GM18519 (cell line): Measurements from ENCODE around the gene ZFP2.
"Not testable (repeated sequence)": the region's sequence is repeated elsewhere in the genome, so short reads cannot be mapped to it uniquely, and the experiment has no call there.

ENCODE experiments used
- ATAC-seq: cut with Tn5 transposase; IDR thresholded peaks from one replicate; pipeline ENCODE4 v1.9.1; 2021; ENCODE audit warnings: mild to moderate bottlenecking, moderate library complexity; ENCODE audit not compliant: unreplicated experiment, low FRiP score

The ZFP2 gene

GRCh38 chr5:178895615-178896571 is at the start of gene ZFP2:
Gene ZFP2, plus strand, starts transcription at chr5:178895913. Its CDS starts 35,401 bp downstream, at chr5:178931314.
- ATAC-seq: no peak

- ATAC-seq: no peak
Measured at GRCh38 chr5:178849316-178849715, 46.4 kb upstream of the ZFP2 start.

- no peak for ATAC-seq
Measured at GRCh38 chr5:178851951-178852350, 43.8 kb upstream of the ZFP2 start.

- no peak for ATAC-seq
Measured at GRCh38 chr5:178854284-178854683, 41.4 kb upstream of the ZFP2 start.

GRCh38 chr5:178859625-178860521 is 35.8 kb upstream of the ZFP2 start, which contains the start of gene ZNF354B:
Gene ZNF354B, plus strand, starts transcription at chr5:178859953. Its CDS starts 1,095 bp downstream, at chr5:178861048.
- ATAC-seq: peak; percentile 99

GRCh38 chr5:178860615-178861014 is 35.1 kb upstream of the ZFP2 start:
- not testable (repeated sequence) for ATAC-seq

- no peak for ATAC-seq
Measured at GRCh38 chr5:178861627-178862026, 34.1 kb upstream of the ZFP2 start.

GRCh38 chr5:178866946-178867345 is 28.8 kb upstream of the ZFP2 start:
- ATAC-seq: no peak

- ATAC-seq: no peak
Measured at GRCh38 chr5:178869577-178869976, 26.1 kb upstream of the ZFP2 start.

GRCh38 chr5:178870411-178870810 is 25.3 kb upstream of the ZFP2 start:
- no peak for ATAC-seq

GRCh38 chr5:178872302-178872701 is 23.4 kb upstream of the ZFP2 start:
- no peak for ATAC-seq

GRCh38 chr5:178883115-178883694 is 12.5 kb upstream of the ZFP2 start:
- ATAC-seq: not testable (repeated sequence)

- no peak for ATAC-seq
Measured at GRCh38 chr5:178883815-178884430, 11.8 kb upstream of the ZFP2 start.

- ATAC-seq: no peak
Measured at GRCh38 chr5:178899289-178899688, 3.6 kb downstream of the ZFP2 start.

- ATAC-seq: no peak
Measured at GRCh38 chr5:178902849-178903248, 7.1 kb downstream of the ZFP2 start.

- ATAC-seq: no peak
Measured at GRCh38 chr5:178931846-178932760, 36.4 kb downstream of the ZFP2 start.

GRCh38 chr5:178940569-178941360 is 45.1 kb downstream of the ZFP2 start, which contains the start of gene ZNF454:
Gene ZNF454, plus strand, starts transcription at chr5:178941198. Its CDS starts 1,594 bp downstream, at chr5:178942792.
- ATAC-seq: no peak

GRCh38 chr5:178941361-178941760 is 45.6 kb downstream of the ZFP2 start:
- no peak for ATAC-seq
